ENCODE results near the gene PDCD6IP.

- TF ChIP-seq CTCF (IDR thresholded peaks at IDR 0.05) (no peak), POLR2A (IDR thresholded peaks at IDR 0.05) (no peak)
Measured at GRCh38 chr3:33768578-33769330, 29.7 kb upstream of the PDCD6IP start.

Measured in breast epithelium (tissue), 3 donors.